ENCODE measurements around the gene MYO7B.
A peak's percentile ranks its signal among the peaks of the same experiment; 100 is the strongest.

Gene MYO7B

DNA sequence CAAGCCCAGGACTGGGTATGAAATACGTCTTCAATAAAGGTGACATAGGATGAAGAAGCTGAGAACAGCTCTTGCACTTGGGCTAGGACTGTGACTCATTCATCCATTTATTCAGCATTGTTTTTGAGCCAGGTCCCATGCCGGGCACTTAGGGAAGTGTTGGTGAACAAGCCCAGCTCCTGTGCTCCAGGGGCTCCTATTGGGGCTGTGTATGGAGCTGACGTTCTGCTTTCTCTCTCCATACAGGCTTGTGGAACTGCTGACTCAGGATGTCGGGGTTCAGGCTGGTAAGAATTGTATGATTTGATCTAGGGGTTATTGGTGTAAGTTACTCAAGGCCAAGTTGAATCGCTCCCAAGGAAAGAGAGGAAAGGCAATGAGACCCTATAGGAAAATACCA, 24.0 kb downstream of the MYO7B start:
- H3K4me3 ChIP-seq (ENCODE audit: insufficient read depth in 1 of 2, low read depth in 1 of 2, low read length in 2 of 2): no peak overlapping the region
- DNase-seq: no peak
- no peaks in the 10 kb centered on the region for H3K4me1 ChIP-seq (ENCODE audit: control insufficient read depth, insufficient read depth, low read depth, low read length)
- H3K23ac ChIP-seq (ENCODE audit: low read length in 2 of 2): no peak overlapping the region
- H3K36me3 ChIP-seq (ENCODE audit: control insufficient read depth in 1 of 2, insufficient read depth in 2 of 2, low read depth in 1 of 2, low read length in 2 of 2): no peaks in the 10 kb centered on the region
- no peaks in the 10 kb centered on the region for H3K79me1 ChIP-seq (replicated peaks; ENCODE audit: low read length, poor library complexity, severe bottlenecking)
- no peak overlapping the region for H2BK15ac ChIP-seq (ENCODE audit: low read depth, poor library complexity, severe bottlenecking)
- no peak overlapping the region for H2AK5ac ChIP-seq (ENCODE audit: low read length, severe bottlenecking)
- no peak overlapping the region for H4K8ac ChIP-seq (ENCODE audit: low read length)
- H2AFZ ChIP-seq (ENCODE audit: low read depth, low read length): no peak overlapping the region
- peaks cover 15% of the 10 kb centered on the region in 2 experiments for H3K27me3 ChIP-seq (ENCODE audit: control insufficient read depth in 1 of 2, insufficient read depth in 1 of 2, low read length in 2 of 2)
- no peak overlapping the region for H3K4ac ChIP-seq (ENCODE audit: low read depth in 1 of 2, low read length in 2 of 2)
- H3K4me2 ChIP-seq (ENCODE audit: low read length, poor library complexity, severe bottlenecking): no peak overlapping the region
- no peak overlapping the region for H3K18ac ChIP-seq (ENCODE audit: low read depth in 1 of 2, low read length in 2 of 2)
- H2BK5ac ChIP-seq (ENCODE audit: low read depth, low read length, poor library complexity, severe bottlenecking): no peak overlapping the region
- H2BK12ac ChIP-seq (ENCODE audit: low read length in 2 of 2): no peak overlapping the region
- H3K14ac ChIP-seq (ENCODE audit: low read length in 2 of 2): no peak overlapping the region
- H2BK120ac ChIP-seq (ENCODE audit: low read depth, low read length): no peak overlapping the region
- no peak overlapping the region for H3K9ac ChIP-seq (ENCODE audit: low read length)
- no peak overlapping the region for H3K27ac ChIP-seq (ENCODE audit: low read length, poor library complexity, severe bottlenecking)
- no peaks in the 10 kb centered on the region for H3K9me3 ChIP-seq (ENCODE audit: control insufficient read depth, low read length)
- WGBS: 86% methylated on average over 4 of the region's 5 CpGs
- H4K91ac ChIP-seq (ENCODE audit: low read length): no peak overlapping the region

DNA sequence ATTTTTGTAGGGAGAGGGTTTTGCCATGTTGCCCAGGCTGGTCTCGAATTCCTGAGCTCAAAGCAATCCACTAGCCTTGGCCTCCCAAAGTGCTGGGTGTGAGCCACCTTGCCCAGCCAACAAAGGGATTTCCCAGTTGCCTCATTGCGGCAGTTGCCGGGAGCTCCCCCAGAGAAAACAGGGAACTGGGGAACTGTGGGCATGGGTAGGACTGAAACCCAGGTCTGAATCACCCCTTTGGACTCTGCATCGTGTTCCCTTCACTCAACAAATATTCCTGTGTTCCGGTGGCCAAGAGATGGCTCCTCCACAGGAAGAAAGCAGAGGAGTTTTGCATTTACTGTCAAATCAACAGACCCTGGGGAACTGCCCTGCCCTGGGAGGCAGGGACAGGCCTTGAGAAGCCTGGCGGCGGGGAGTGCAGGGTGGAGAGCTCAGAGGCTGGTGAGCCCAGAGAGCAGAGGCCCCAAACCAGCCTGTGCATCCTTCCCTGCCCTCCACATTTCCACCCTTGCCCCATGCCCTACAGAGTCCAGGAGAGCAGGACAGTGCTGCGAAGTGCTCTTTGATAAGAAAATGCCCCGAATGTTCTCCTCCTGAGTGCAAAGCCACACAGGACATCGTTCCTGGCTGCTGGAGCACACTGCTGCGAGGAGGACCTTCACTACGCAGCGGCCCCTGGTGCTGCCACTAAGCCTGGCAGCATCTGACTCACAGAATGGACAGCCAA, 24.9 kb downstream of the MYO7B start:
- Histone ChIP-seq H2BK120ac (ENCODE audit: low read depth, low read length) (no peak overlapping the region), H3K9ac (ENCODE audit: low read length) (peak overlapping the region; percentile 14), H2AFZ (ENCODE audit: low read depth, low read length) (no peak overlapping the region), H2AK5ac (ENCODE audit: low read length, severe bottlenecking) (no peak overlapping the region), H3K18ac (ENCODE audit: low read depth in 1 of 2, low read length in 2 of 2) (no peak overlapping the region), H3K27ac (ENCODE audit: low read length, poor library complexity, severe bottlenecking) (no peak overlapping the region), H3K14ac (ENCODE audit: low read length in 2 of 2) (peak overlapping the region in 1 of 2 experiments; percentile 36), H3K27me3 (ENCODE audit: control insufficient read depth in 1 of 2, insufficient read depth in 1 of 2, low read length in 2 of 2) (peaks cover 13 to 15% of the 10 kb centered on the region in 2 experiments), H3K4me3 (ENCODE audit: insufficient read depth in 1 of 2, low read depth in 1 of 2, low read length in 2 of 2) (no peak overlapping the region), H3K4me1 (ENCODE audit: control insufficient read depth, insufficient read depth, low read depth, low read length) (no peaks in the 10 kb centered on the region), H3K36me3 (ENCODE audit: control insufficient read depth in 1 of 2, insufficient read depth in 2 of 2, low read depth in 1 of 2, low read length in 2 of 2) (no peaks in the 10 kb centered on the region), H2BK5ac (ENCODE audit: low read depth, low read length, poor library complexity, severe bottlenecking) (no peak overlapping the region), H3K4ac (ENCODE audit: low read depth in 1 of 2, low read length in 2 of 2) (no peak overlapping the region), H3K23ac (ENCODE audit: low read length in 2 of 2) (no peak overlapping the region), H4K91ac (ENCODE audit: low read length) (no peak overlapping the region), H2BK15ac (ENCODE audit: low read depth, poor library complexity, severe bottlenecking) (no peak overlapping the region), H3K79me1 (replicated peaks; ENCODE audit: low read length, poor library complexity, severe bottlenecking) (no peaks in the 10 kb centered on the region), H3K9me3 (ENCODE audit: control insufficient read depth, low read length) (no peaks in the 10 kb centered on the region), H3K4me2 (ENCODE audit: low read length, poor library complexity, severe bottlenecking) (no peak overlapping the region), H4K8ac (ENCODE audit: low read length) (no peak overlapping the region), H2BK12ac (ENCODE audit: low read length in 2 of 2) (no peak overlapping the region)
- no peak for DNase-seq
- 80% methylated on average over 13 of the region's 13 CpGs for WGBS

DNA sequence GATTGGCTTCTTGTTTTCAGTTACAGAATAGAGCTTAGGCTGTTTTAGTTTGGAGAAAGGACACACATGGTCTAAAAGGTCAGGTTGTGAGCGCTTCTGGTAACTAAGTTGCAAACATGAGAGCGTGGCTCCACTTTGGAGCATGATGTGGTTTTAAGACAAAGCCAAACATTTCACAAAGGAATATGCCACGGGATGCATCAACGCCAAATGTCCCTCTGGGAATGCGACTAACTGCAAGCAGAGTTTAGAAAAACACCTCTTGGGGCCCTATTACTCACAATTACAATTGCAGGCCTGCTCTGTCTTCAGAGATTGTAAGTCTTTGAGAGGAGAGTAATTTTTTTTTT, 25.4 kb downstream of the MYO7B start:
- H3K27ac ChIP-seq (ENCODE audit: low read length, poor library complexity, severe bottlenecking): no peak overlapping the region

DNA sequence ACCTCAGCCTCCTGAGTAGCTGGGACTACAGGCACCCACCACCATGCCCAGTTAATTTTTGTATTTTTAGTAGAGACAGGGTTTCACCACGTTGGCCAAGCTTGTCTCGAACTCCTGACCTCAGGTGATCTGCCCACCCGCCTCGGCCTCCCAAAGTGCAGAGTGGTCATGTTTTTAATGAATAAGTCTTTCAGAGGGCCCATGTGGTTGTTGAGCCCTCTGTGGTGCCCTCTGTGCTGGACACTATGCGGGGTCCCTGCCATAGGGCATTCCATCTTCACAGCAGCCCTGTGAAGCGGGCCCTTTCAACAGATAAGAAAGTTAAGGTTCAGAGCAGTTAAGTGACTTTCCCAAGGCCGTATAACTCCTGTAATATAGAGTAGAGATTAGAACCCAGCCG, 25.9 kb downstream of the MYO7B start:
- Histone ChIP-seq H3K79me1 (replicated peaks; ENCODE audit: low read length, poor library complexity, severe bottlenecking) (no peaks in the 10 kb centered on the region), H3K4ac (ENCODE audit: low read depth in 1 of 2, low read length in 2 of 2) (no peak overlapping the region)

More for the DNA sequence above, 25.4 kb downstream of the MYO7B start:
- Histone ChIP-seq H3K9ac (ENCODE audit: low read length) (peak overlapping the region; percentile 14), H2AFZ (ENCODE audit: low read depth, low read length) (no peak overlapping the region), H3K4me3 (ENCODE audit: insufficient read depth in 1 of 2, low read depth in 1 of 2, low read length in 2 of 2) (no peak overlapping the region), H3K9me3 (ENCODE audit: control insufficient read depth, low read length) (no peaks in the 10 kb centered on the region), H3K4me2 (ENCODE audit: low read length, poor library complexity, severe bottlenecking) (no peak overlapping the region), H3K79me1 (replicated peaks; ENCODE audit: low read length, poor library complexity, severe bottlenecking) (no peaks in the 10 kb centered on the region), H3K36me3 (ENCODE audit: control insufficient read depth in 1 of 2, insufficient read depth in 2 of 2, low read depth in 1 of 2, low read length in 2 of 2) (no peaks in the 10 kb centered on the region), H4K8ac (ENCODE audit: low read length) (no peak overlapping the region), H3K14ac (ENCODE audit: low read length in 2 of 2) (no peak overlapping the region), H4K91ac (ENCODE audit: low read length) (no peak overlapping the region), H2BK15ac (ENCODE audit: low read depth, poor library complexity, severe bottlenecking) (no peak overlapping the region), H2BK120ac (ENCODE audit: low read depth, low read length) (no peak overlapping the region), H2BK12ac (ENCODE audit: low read length in 2 of 2) (no peak overlapping the region), H3K27me3 (ENCODE audit: control insufficient read depth in 1 of 2, insufficient read depth in 1 of 2, low read length in 2 of 2) (peaks cover 13 to 15% of the 10 kb centered on the region in 2 experiments), H3K18ac (ENCODE audit: low read depth in 1 of 2, low read length in 2 of 2) (no peak overlapping the region), H2AK5ac (ENCODE audit: low read length, severe bottlenecking) (no peak overlapping the region), H2BK5ac (ENCODE audit: low read depth, low read length, poor library complexity, severe bottlenecking) (no peak overlapping the region), H3K4me1 (ENCODE audit: control insufficient read depth, insufficient read depth, low read depth, low read length) (no peaks in the 10 kb centered on the region), H3K23ac (ENCODE audit: low read length in 2 of 2) (no peak overlapping the region), H3K4ac (ENCODE audit: low read depth in 1 of 2, low read length in 2 of 2) (no peak overlapping the region)
- DNase-seq: peak; percentile 21
- 74% methylated on average over 5 of the region's 5 CpGs for WGBS

More for the DNA sequence above, 25.9 kb downstream of the MYO7B start:
- Histone ChIP-seq H3K9ac (ENCODE audit: low read length) (no peak overlapping the region), H2BK12ac (ENCODE audit: low read length in 2 of 2) (no peak overlapping the region), H3K4me2 (ENCODE audit: low read length, poor library complexity, severe bottlenecking) (no peak overlapping the region), H3K23ac (ENCODE audit: low read length in 2 of 2) (no peak overlapping the region), H3K27me3 (ENCODE audit: control insufficient read depth in 1 of 2, insufficient read depth in 1 of 2, low read length in 2 of 2) (peaks cover 13 to 15% of the 10 kb centered on the region in 2 experiments), H4K8ac (ENCODE audit: low read length) (no peak overlapping the region), H2BK120ac (ENCODE audit: low read depth, low read length) (no peak overlapping the region), H2AFZ (ENCODE audit: low read depth, low read length) (no peak overlapping the region), H2AK5ac (ENCODE audit: low read length, severe bottlenecking) (no peak overlapping the region), H4K91ac (ENCODE audit: low read length) (no peak overlapping the region), H2BK15ac (ENCODE audit: low read depth, poor library complexity, severe bottlenecking) (no peak overlapping the region), H3K36me3 (ENCODE audit: control insufficient read depth in 1 of 2, insufficient read depth in 2 of 2, low read depth in 1 of 2, low read length in 2 of 2) (no peaks in the 10 kb centered on the region), H3K4me3 (ENCODE audit: insufficient read depth in 1 of 2, low read depth in 1 of 2, low read length in 2 of 2) (no peak overlapping the region), H3K18ac (ENCODE audit: low read depth in 1 of 2, low read length in 2 of 2) (no peak overlapping the region), H3K9me3 (ENCODE audit: control insufficient read depth, low read length) (no peaks in the 10 kb centered on the region), H3K4me1 (ENCODE audit: control insufficient read depth, insufficient read depth, low read depth, low read length) (no peaks in the 10 kb centered on the region), H3K14ac (ENCODE audit: low read length in 2 of 2) (no peak overlapping the region), H2BK5ac (ENCODE audit: low read depth, low read length, poor library complexity, severe bottlenecking) (no peak overlapping the region), H3K27ac (ENCODE audit: low read length, poor library complexity, severe bottlenecking) (no peak overlapping the region)
- WGBS: 92% methylated on average over 8 of the region's 8 CpGs
- no peak for DNase-seq

Data from mesenchymal stem cell (in vitro differentiated cells and primary cell).